ENCODE results near the gene EXOSC1.

Gene EXOSC1

GRCh38 chr10:97468162-97468561 lies 22.4 kb upstream of the EXOSC1 start:
- Histone ChIP-seq H3K79me2 (ENCODE audit: insufficient read depth, low read depth) (no peaks in the 10 kb centered on the region; the same call in 1 of the 2 replicates), H3K36me3 (ENCODE audit: insufficient read depth) (peaks cover 7% of the 10 kb centered on the region), H3K27me3 (ENCODE audit: insufficient read depth, low read depth) (no peaks in the 10 kb centered on the region), H3K4me2 (peak overlapping the region; percentile 37; the same call in 1 of the 2 replicates), H4K20me1 (ENCODE audit: insufficient read depth) (no peaks in the 10 kb centered on the region), H2AFZ (ENCODE audit: low read depth) (no peak overlapping the region), H3K4me3 (IDR thresholded peaks at IDR 0.05; ENCODE audit: insufficient read depth, low read depth, low read length) (no peak overlapping the region), H3K27ac (peak overlapping the region; percentile 44; the same call in 1 of the 2 replicates), H3K4me1 (ENCODE audit: low read depth, poor library complexity, severe bottlenecking) (peaks cover 76% of the 10 kb centered on the region), H3K9ac (no peak overlapping the region)
- TF ChIP-seq CTCF (conservative IDR thresholded peaks at IDR 0.05; ENCODE audit: low read depth, low read length): no peak

- Histone ChIP-seq H2AFZ (ENCODE audit: low read depth) (no peak overlapping the region), H3K9ac (no peak overlapping the region), H3K4me1 (ENCODE audit: low read depth, poor library complexity, severe bottlenecking) (peaks cover 87% of the 10 kb centered on the region), H4K20me1 (ENCODE audit: insufficient read depth) (no peaks in the 10 kb centered on the region), H3K4me3 (IDR thresholded peaks at IDR 0.05; ENCODE audit: insufficient read depth, low read depth, low read length) (no peak overlapping the region), H3K27ac (no peak overlapping the region; the same call in 1 of the 2 replicates), H3K36me3 (ENCODE audit: insufficient read depth) (peaks cover 7% of the 10 kb centered on the region), H3K4me2 (no peak overlapping the region; the same call in 1 of the 2 replicates), H3K79me2 (ENCODE audit: insufficient read depth, low read depth) (no peaks in the 10 kb centered on the region; the same call in 1 of the 2 replicates), H3K27me3 (ENCODE audit: insufficient read depth, low read depth) (no peaks in the 10 kb centered on the region)
- TF ChIP-seq CTCF (conservative IDR thresholded peaks at IDR 0.05; ENCODE audit: low read depth, low read length): no peak
Measured at GRCh38 chr10:97466755-97467154, 20.9 kb upstream of the EXOSC1 start.

GRCh38 chr10:97465982-97466381 lies 20.2 kb upstream of the EXOSC1 start:
- no peak overlapping the region; the same call in 1 of the 2 replicates for H3K4me2 ChIP-seq
- no peak overlapping the region for H3K4me3 ChIP-seq (IDR thresholded peaks at IDR 0.05; ENCODE audit: insufficient read depth, low read depth, low read length)
- H3K27ac ChIP-seq: peak overlapping the region; percentile 56; the same call in 1 of the 2 replicates
- no peak for TF ChIP-seq CTCF (conservative IDR thresholded peaks at IDR 0.05; ENCODE audit: low read depth, low read length)
- no peak overlapping the region for H2AFZ ChIP-seq (ENCODE audit: low read depth)
- no peaks in the 10 kb centered on the region; the same call in 1 of the 2 replicates for H3K79me2 ChIP-seq (ENCODE audit: insufficient read depth, low read depth)
- H3K27me3 ChIP-seq (ENCODE audit: insufficient read depth, low read depth): no peaks in the 10 kb centered on the region
- peaks cover 87% of the 10 kb centered on the region for H3K4me1 ChIP-seq (ENCODE audit: low read depth, poor library complexity, severe bottlenecking)
- peaks cover 7% of the 10 kb centered on the region for H3K36me3 ChIP-seq (ENCODE audit: insufficient read depth)
- H4K20me1 ChIP-seq (ENCODE audit: insufficient read depth): no peaks in the 10 kb centered on the region
- H3K9ac ChIP-seq: no peak overlapping the region

GRCh38 chr10:97464226-97464625 lies 18.4 kb upstream of the EXOSC1 start:
- Histone ChIP-seq H4K20me1 (ENCODE audit: insufficient read depth) (no peaks in the 10 kb centered on the region), H3K27ac (peak overlapping the region; percentile 56), H3K36me3 (ENCODE audit: insufficient read depth) (peaks cover 8% of the 10 kb centered on the region), H3K79me2 (ENCODE audit: insufficient read depth, low read depth) (no peaks in the 10 kb centered on the region; the same call in 1 of the 2 replicates), H3K9ac (no peak overlapping the region; the same call in 1 of the 2 replicates), H3K4me2 (peak overlapping the region; percentile 4; the same call in 1 of the 2 replicates), H3K4me3 (IDR thresholded peaks at IDR 0.05; ENCODE audit: insufficient read depth, low read depth, low read length) (no peak overlapping the region), H2AFZ (ENCODE audit: low read depth) (no peak overlapping the region), H3K27me3 (ENCODE audit: insufficient read depth, low read depth) (no peaks in the 10 kb centered on the region), H3K4me1 (ENCODE audit: low read depth, poor library complexity, severe bottlenecking) (peaks cover 72% of the 10 kb centered on the region)
- no peak for TF ChIP-seq CTCF (conservative IDR thresholded peaks at IDR 0.05; ENCODE audit: low read depth, low read length)
